A673 (cell line): ENCODE results near the gene ZCCHC3. TPM values are rescaled to one million over a fixed set of nuclear protein-coding genes. Genes with fewer than 3 reads are reported as not detected.

Experiments
- BruUV-seq: library from RNA; stranded (reverse); fragments of 400-500 nt; replicated peaks from 2 replicates; lab custom pipeline; 2021; lab: Mats Ljungman, UMichigan
- CTCF ChIA-PET: fragments of 300-600 bp; sonication (Branson Sonifier 250); formaldehyde crosslinking; loops from one replicate; lab custom pipeline; 2022; ENCODE audit warnings: antibody characterized with exemption; lab: Charles Lee
- POLR2A ChIA-PET: fragments of 300-600 bp; sonication (Branson Sonifier 250); formaldehyde crosslinking; loops from one replicate; lab custom pipeline; 2022; ENCODE audit warnings: antibody characterized with exemption; ENCODE audit not compliant: low non-redundant PET; lab: Charles Lee
- DNase-seq: peaks from one replicate; pipeline ENCODE4 v3.0.0-alpha.2; 2015; ENCODE audit warnings: low spot score
- H3K27ac ChIP-seq: fragments of 200-600 bp; sonication (generic); 2 replicates; pipeline ENCODE4 v1.5.1; 2016; ENCODE audit warnings: mixed run types, low read depth, mild to moderate bottlenecking, mixed read lengths, antibody characterized with exemption, low read length; ENCODE audit not compliant: poor library complexity, severe bottlenecking
- H3K27me3 ChIP-seq: fragments of 200-600 bp; sonication (generic); replicated peaks from 2 replicates; pipeline ENCODE4 v1.6.1; 2017; ENCODE audit warnings: mixed run types, low read depth, mild to moderate bottlenecking, mixed read lengths, antibody characterized with exemption, low read length; ENCODE audit not compliant: insufficient read depth, poor library complexity
- H3K36me3 ChIP-seq: fragments of 200-600 bp; sonication (generic); 2 replicates; pipeline ENCODE4 v1.6.1; 2016; ENCODE audit warnings: mixed run types, mild to moderate bottlenecking, mixed read lengths, antibody characterized with exemption, low read length; ENCODE audit not compliant: insufficient read depth, poor library complexity, severe bottlenecking
- H3K4me1 ChIP-seq: fragments of 200-600 bp; sonication (generic); 2 replicates; pipeline ENCODE4 v1.6.1; 2017; ENCODE audit warnings: mixed run types, mild to moderate bottlenecking, mixed read lengths, antibody characterized with exemption, low read length; ENCODE audit not compliant: insufficient read depth, poor library complexity, severe bottlenecking
- H3K4me3 ChIP-seq: fragments of 200-600 bp; sonication (generic); 2 replicates; pipeline ENCODE4 v1.5.1; 2016; ENCODE audit warnings: low read depth, mixed run types, mild to moderate bottlenecking, mixed read lengths, low read length; ENCODE audit not compliant: poor library complexity, severe bottlenecking
- H3K9me3 ChIP-seq: fragments of 200-600 bp; sonication (generic); 2 replicates; pipeline ENCODE4 v1.6.1; 2016; ENCODE audit warnings: mixed run types, low read depth, mild to moderate bottlenecking, mixed read lengths, antibody characterized with exemption, low read length; ENCODE audit not compliant: poor library complexity, severe bottlenecking
- CTCF ChIP-seq: fragments of 300-800, 200-600 bp; sonication (generic); conservative IDR thresholded peaks from 2 replicates; pipeline ENCODE4 v1.5.1; 2017; ENCODE audit warnings: low read depth, mild to moderate bottlenecking, antibody characterized with exemption, low read length, moderate library complexity, mixed read lengths
- EZH2 ChIP-seq: fragments of 200-600 bp; sonication (generic); IDR thresholded peaks from 2 replicates; pipeline ENCODE4 v1.6.1; 2017; ENCODE audit warnings: borderline replicate concordance, low read depth, mild to moderate bottlenecking, mixed read lengths, antibody characterized with exemption, low read length; ENCODE audit not compliant: poor library complexity, severe bottlenecking
- intact Hi-C: fragments of 100-400 bp; cut with micrococcal nuclease; formaldehyde crosslinking; loops from one replicate; pipeline ENCODE4 v1.10.0; 2022; ENCODE audit not compliant: unreplicated experiment
- total RNA-seq: library from RNA; stranded (reverse); gene quantifications from 2 replicates; pipeline ENCODE4 v1.2.3, GENCODE V29; 2021

ZCCHC3 gene
- total RNA-seq, 1 experiment from 2014 or later = 39.6 TPM

GRCh38 chr20:305745-306144 is 8.4 kb downstream of the ZCCHC3 start:
- Histone ChIP-seq H3K9me3 (no peaks in the 10 kb centered on the region), H3K27me3 (no peaks in the 10 kb centered on the region)
- CTCF ChIA-PET = no interaction called here

DNA sequence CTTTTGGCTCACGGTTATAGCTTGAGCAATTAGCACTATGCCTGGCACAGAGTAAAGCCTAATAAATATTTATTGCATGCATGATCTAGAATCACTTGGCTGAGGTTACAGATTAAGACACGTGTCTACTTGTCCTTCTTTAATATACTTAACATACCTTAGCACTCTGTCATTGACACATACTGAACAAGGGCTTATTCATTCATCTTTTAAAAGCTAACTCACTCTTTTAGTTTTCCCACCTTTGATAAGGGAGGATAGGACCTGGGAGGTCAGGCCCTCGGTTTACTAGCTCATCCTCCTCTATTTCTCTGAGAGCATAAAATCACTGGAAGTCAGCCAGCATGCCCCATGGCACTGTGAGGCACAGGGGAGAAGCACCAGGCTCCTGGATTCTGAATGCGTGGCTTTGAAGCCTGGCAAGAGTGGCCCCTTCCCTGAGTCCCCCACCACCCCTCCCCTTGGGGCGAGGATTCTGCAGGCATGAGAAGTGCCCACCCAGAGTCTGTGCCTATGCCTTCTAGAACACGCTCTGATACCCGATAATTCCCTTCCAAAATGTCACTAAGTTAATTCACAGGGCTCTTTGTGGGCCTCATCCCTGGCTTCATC is 11.2 kb downstream of the ZCCHC3 start:
- Histone ChIP-seq H3K4me1 (peaks cover 27% of the 10 kb centered on the region), H3K27me3 (no peaks in the 10 kb centered on the region), H3K27ac (peak overlapping the region; percentile 94), H3K36me3 (no peaks in the 10 kb centered on the region), H3K9me3 (no peaks in the 10 kb centered on the region), H3K4me3 (no peak overlapping the region)
- CTCF ChIA-PET = no interaction called here
- intact Hi-C loops = no loop called here
- TF ChIP-seq EZH2 (no peak), CTCF (no peak)
- no peak for DNase-seq
- no TSS peak for BruUV-seq
- POLR2A ChIA-PET = no interaction called here

More at GRCh38 chr20:305745-306144, 8.4 kb downstream of the ZCCHC3 start:
- intact Hi-C loops = no loop called here
- Histone ChIP-seq H3K4me1 (peaks cover 41% of the 10 kb centered on the region), H3K36me3 (no peaks in the 10 kb centered on the region), H3K27ac (no peak overlapping the region), H3K4me3 (no peak overlapping the region)
- POLR2A ChIA-PET = interaction anchor here (0.7 kb wide), 1 partner anchor 8 kb away, joined by 7 read pairs; no protein-coding TSS in a partner anchor
- TF ChIP-seq EZH2 (no peak), CTCF (no peak)
- no TSS peak for BruUV-seq
- no peak for DNase-seq

- H3K36me3 ChIP-seq = no peaks in the 10 kb centered on the region
- H3K4me3 ChIP-seq = peak overlapping the region; percentile 42
- BruUV-seq = TSS peak; percentile 98
- no peaks in the 10 kb centered on the region for H3K9me3 ChIP-seq
- peak; percentile 18; the same call in 1 of the 2 replicates for TF ChIP-seq CTCF
- no peak for TF ChIP-seq EZH2
- ChIA-PET CTCF (interaction anchor here (0.5 kb wide), 1 partner anchor 337 kb away, joined by 3 read pairs; no protein-coding TSS in a partner anchor), POLR2A (no interaction called here)
- peak overlapping the region; percentile 94 for H3K27ac ChIP-seq
- intact Hi-C loops = no loop called here
- DNase-seq = no peak
- H3K4me1 ChIP-seq = peaks cover 32% of the 10 kb centered on the region
- no peaks in the 10 kb centered on the region for H3K27me3 ChIP-seq
These were observed 12.0 kb downstream of the ZCCHC3 start for GRCh38 chr20:309306-309840.
